Fibroblast of lung (primary cell): ENCODE data around the gene UBR4.

ENCODE experiments used
- EZH2 ChIP-seq: IDR thresholded peaks from 2 replicates; pipeline ENCODE4 v1.5.1; 2012; ENCODE audit warnings: low read length, control low read depth, mild to moderate bottlenecking; ENCODE audit errors: missing control alignments
- TF ChIP-seq, protein P1 (sequence below), 2 donors: IDR thresholded peaks in 1 of 2; conservative IDR thresholded peaks in 1 of 2; 1 replicate in 1 of 2; 2 replicates in 1 of 2; pipeline ENCODE4 v1.5.1; 2011 to 2012; ENCODE audit warnings: low read length in 2 of 2, control low read depth in 1 of 2, inconsistent platforms in 1 of 2, low read depth in 1 of 2, mild to moderate bottlenecking in 1 of 2

DNA sequence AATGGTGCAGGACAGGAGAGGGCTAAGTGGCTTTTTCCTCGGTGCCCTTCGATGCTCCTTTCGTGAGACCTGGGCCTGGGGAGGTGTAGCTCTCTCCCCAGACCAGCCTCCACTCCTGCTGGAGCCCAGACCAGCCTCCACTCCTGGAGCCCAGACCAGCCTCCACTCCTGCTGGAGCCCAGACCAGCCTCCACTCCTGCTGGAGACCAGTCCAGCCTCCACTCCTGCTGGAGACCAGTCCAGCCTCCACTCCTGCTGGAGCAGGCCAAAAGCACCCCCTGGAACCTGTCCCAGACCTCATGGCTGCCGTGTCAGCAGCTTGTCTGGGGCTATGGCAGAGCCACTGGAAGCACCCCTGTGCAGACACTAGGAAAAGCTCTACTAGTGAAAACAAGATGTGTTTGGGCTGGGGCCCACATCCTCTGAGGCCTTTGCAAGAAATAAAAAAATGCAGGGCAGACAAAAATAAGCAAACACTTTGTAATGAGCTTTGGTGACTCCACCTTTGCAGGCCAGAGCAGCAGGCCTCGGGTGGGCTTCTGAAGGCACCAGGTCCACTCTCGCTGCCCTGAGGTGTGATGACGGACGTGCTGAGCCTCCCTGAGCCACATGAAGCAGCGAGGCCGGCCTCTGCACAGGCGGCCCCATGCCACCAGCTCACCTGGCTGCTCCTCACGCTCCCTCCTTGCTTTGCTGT, 137.6 kb downstream of the UBR4 start:
- TF ChIP-seq, protein P1, sequence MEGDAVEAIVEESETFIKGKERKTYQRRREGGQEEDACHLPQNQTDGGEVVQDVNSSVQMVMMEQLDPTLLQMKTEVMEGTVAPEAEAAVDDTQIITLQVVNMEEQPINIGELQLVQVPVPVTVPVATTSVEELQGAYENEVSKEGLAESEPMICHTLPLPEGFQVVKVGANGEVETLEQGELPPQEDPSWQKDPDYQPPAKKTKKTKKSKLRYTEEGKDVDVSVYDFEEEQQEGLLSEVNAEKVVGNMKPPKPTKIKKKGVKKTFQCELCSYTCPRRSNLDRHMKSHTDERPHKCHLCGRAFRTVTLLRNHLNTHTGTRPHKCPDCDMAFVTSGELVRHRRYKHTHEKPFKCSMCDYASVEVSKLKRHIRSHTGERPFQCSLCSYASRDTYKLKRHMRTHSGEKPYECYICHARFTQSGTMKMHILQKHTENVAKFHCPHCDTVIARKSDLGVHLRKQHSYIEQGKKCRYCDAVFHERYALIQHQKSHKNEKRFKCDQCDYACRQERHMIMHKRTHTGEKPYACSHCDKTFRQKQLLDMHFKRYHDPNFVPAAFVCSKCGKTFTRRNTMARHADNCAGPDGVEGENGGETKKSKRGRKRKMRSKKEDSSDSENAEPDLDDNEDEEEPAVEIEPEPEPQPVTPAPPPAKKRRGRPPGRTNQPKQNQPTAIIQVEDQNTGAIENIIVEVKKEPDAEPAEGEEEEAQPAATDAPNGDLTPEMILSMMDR (conservative IDR thresholded peaks at IDR 0.05 in 1 of 2, IDR thresholded peaks at IDR 0.05 in 1 of 2; ENCODE audit: low read depth in 1 of 2, low read length in 2 of 2), result no peak
- no peak for TF ChIP-seq EZH2
